Activated naive CD4-positive, alpha-beta T cell treated with anti-CD3 and anti-CD28 coated beads, Interleukin-2, amount 50 U/mL, for 24 hours (primary cell): ENCODE measurements around the gene GPN1.
A peak's percentile ranks its signal among the peaks of the same experiment; 100 is the strongest.
"Not testable (repeated sequence)": the region's sequence is repeated elsewhere in the genome, so short reads cannot be mapped to it uniquely, and the experiment has no call there.

ENCODE experiments used
- H3K27ac Mint-ChIP-seq: one replicate; pipeline ENCODE4 v1.8.0; 2021; ENCODE audit warnings: mild to moderate bottlenecking, mixed read lengths
- H3K27me3 Mint-ChIP-seq: one replicate; pipeline ENCODE4 v1.8.0; 2021; ENCODE audit warnings: mixed read lengths
- H3K36me3 Mint-ChIP-seq: one replicate; pipeline ENCODE4 v1.8.0; 2021; ENCODE audit warnings: mixed read lengths
- H3K4me1 Mint-ChIP-seq: one replicate; pipeline ENCODE4 v1.8.0; 2021; ENCODE audit warnings: mixed read lengths
- H3K4me3 Mint-ChIP-seq: one replicate; pipeline ENCODE4 v1.8.0; 2021; ENCODE audit warnings: mild to moderate bottlenecking, mixed read lengths
- H3K9me3 Mint-ChIP-seq: one replicate; pipeline ENCODE4 v1.8.0; 2021; ENCODE audit warnings: mixed read lengths

Gene GPN1

GRCh38 chr2:27628767-27629709 lies at the start of gene GPN1, which contains the start of gene CCDC121:
GPN1 (plus strand) TSS chr2:27629050; CDS start chr2:27629059, 9 bp downstream.
CCDC121 (minus strand) TSS chr2:27629012; CDS start chr2:27627799, 1,213 bp downstream.
- Mint-ChIP-seq H3K27me3 (no peaks in the 10 kb centered on the region), H3K36me3 (peaks cover 19% of the 10 kb centered on the region), H3K9me3 (no peaks in the 10 kb centered on the region), H3K27ac (peak within 1 kb of the TSS; percentile 4), H3K4me3 (no peak within 1 kb of the TSS), H3K4me1 (peaks cover 26% of the 10 kb centered on the region)

DNA sequence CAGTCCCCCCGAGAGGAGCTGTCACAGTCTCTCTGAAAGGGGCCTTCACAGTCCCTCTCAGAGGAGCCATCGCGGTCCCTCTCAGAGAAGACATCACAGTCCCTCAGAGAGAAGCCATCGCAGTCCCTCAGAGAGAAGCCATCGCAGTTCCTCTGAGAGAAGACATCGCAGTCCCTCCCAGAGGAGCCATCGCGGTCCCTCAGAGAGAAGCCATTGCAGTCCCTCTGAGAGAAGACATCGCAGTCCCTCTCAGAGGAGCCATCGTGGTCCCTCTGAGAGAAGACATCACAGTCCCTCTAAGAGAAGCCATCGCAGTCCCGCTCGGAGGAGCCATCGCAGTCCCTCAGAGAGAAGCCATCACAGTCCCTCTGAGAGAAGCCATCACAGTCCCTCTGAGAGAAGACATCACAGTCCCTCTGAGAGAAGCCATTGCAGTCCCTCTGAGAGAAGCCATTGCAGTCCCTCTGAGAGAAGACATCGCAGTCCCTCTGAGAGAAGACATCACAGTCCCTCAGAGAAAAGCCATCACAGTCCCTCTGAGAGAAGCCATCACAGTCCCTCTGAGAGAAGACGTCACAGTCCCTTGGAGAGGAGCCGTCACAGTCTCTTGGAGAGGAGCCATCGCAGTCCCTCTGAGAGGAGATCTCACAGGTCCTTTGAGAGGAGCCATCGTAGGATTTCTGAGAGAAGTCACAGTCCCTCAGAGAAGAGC lies 47.3 kb upstream of the GPN1 start:
- no peaks in the 10 kb centered on the region for H3K27me3 Mint-ChIP-seq
- peak overlapping the region; percentile 53 for H3K27ac Mint-ChIP-seq
- peaks cover 38% of the 10 kb centered on the region for H3K4me1 Mint-ChIP-seq
- peaks cover 5% of the 10 kb centered on the region for H3K36me3 Mint-ChIP-seq
- H3K9me3 Mint-ChIP-seq, result peaks cover 1% of the 10 kb centered on the region
- peak overlapping the region; percentile 94 for H3K4me3 Mint-ChIP-seq

- Mint-ChIP-seq H3K36me3 (peaks cover 10% of the 10 kb centered on the region), H3K27ac (peak overlapping the region; percentile 95), H3K4me1 (peaks cover 44% of the 10 kb centered on the region), H3K4me3 (peak overlapping the region; percentile 94), H3K9me3 (peaks cover 4% of the 10 kb centered on the region), H3K27me3 (no peaks in the 10 kb centered on the region)
Measured at GRCh38 chr2:27582129-27582694, 46.6 kb upstream of the GPN1 start.

GRCh38 chr2:27582695-27583389 lies 46.0 kb upstream of the GPN1 start, which contains the start of gene ZNF512:
ZNF512 (plus strand) TSS chr2:27583042; CDS start chr2:27583113, 71 bp downstream.
- peaks cover 10% of the 10 kb centered on the region for H3K36me3 Mint-ChIP-seq
- H3K27me3 Mint-ChIP-seq, result no peaks in the 10 kb centered on the region
- H3K4me1 Mint-ChIP-seq, result peaks cover 48% of the 10 kb centered on the region
- H3K9me3 Mint-ChIP-seq, result peaks cover 4% of the 10 kb centered on the region
- H3K4me3 Mint-ChIP-seq, result peak within 1 kb of the TSS; percentile 94
- H3K27ac Mint-ChIP-seq, result peak within 1 kb of the TSS; percentile 95

GRCh38 chr2:27583390-27583915 lies 45.4 kb upstream of the GPN1 start:
- Mint-ChIP-seq H3K4me3 (peak overlapping the region; percentile 94), H3K27ac (peak overlapping the region; percentile 95), H3K4me1 (peaks cover 54% of the 10 kb centered on the region), H3K36me3 (peaks cover 13% of the 10 kb centered on the region), H3K27me3 (no peaks in the 10 kb centered on the region), H3K9me3 (peaks cover 4% of the 10 kb centered on the region)

- peak overlapping the region; percentile 59 for H3K27ac Mint-ChIP-seq
- peaks cover 4% of the 10 kb centered on the region for H3K9me3 Mint-ChIP-seq
- H3K4me1 Mint-ChIP-seq, result peaks cover 59% of the 10 kb centered on the region
- H3K4me3 Mint-ChIP-seq, result peak overlapping the region; percentile 94
- H3K36me3 Mint-ChIP-seq, result peaks cover 15% of the 10 kb centered on the region
- H3K27me3 Mint-ChIP-seq, result no peaks in the 10 kb centered on the region
Measured at GRCh38 chr2:27584597-27584996, 44.3 kb upstream of the GPN1 start.

DNA sequence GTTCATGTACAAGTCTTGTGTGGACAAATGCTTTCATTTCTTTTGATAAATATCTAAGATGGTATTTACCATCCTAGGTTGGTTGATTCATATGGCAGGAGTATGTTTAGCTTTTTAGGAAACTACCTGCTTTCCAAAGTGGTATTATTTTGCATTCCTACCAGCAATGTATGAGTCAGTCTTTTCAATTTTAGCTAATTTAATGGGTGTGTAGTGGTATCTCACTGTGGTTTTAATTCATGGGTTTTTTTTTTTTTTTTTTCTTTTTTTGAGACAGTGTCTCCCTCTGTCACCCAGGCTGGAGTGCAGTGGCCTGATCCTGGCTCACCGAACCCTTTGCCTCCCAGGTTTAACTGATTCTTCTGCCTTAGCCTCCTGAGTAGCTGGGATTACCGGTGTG lies 41.8 kb upstream of the GPN1 start:
- H3K27me3 Mint-ChIP-seq, result no peaks in the 10 kb centered on the region
- peak overlapping the region; percentile 92 for H3K27ac Mint-ChIP-seq
- H3K9me3 Mint-ChIP-seq, result peaks cover 10% of the 10 kb centered on the region
- peaks cover 26% of the 10 kb centered on the region for H3K36me3 Mint-ChIP-seq
- peaks cover 71% of the 10 kb centered on the region for H3K4me1 Mint-ChIP-seq
- peak overlapping the region; percentile 73 for H3K4me3 Mint-ChIP-seq

GRCh38 chr2:27588308-27588707 lies 40.5 kb upstream of the GPN1 start:
- Mint-ChIP-seq H3K27ac (peak overlapping the region; percentile 36), H3K27me3 (no peaks in the 10 kb centered on the region), H3K36me3 (peaks cover 28% of the 10 kb centered on the region), H3K9me3 (peaks cover 10% of the 10 kb centered on the region), H3K4me3 (no peak overlapping the region), H3K4me1 (peaks cover 64% of the 10 kb centered on the region)

DNA sequence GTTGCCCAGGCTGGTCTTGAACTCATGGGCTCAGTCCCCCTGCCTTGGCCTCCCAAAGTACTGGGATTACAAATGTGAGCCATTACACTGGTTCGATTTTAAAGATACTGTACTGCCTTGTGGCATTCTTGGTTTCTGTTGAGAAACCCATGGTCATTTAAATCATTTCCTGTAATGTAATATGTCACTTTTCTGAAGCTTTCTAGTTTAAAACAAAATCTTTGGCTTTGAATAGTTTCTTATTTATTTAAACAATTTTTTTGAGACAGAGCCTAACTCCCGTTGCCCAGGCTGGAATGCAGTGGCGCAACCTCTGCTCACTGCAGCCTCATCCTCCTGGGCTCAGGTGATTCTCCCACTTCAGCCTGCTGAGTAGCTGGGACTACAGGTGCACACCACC lies 37.1 kb upstream of the GPN1 start:
- Mint-ChIP-seq H3K9me3 (peaks cover 13% of the 10 kb centered on the region), H3K27ac (no peak overlapping the region), H3K27me3 (no peaks in the 10 kb centered on the region), H3K4me3 (no peak overlapping the region), H3K4me1 (peaks cover 44% of the 10 kb centered on the region), H3K36me3 (peaks cover 43% of the 10 kb centered on the region)

- Mint-ChIP-seq H3K4me1 (peaks cover 46% of the 10 kb centered on the region), H3K36me3 (peaks cover 41% of the 10 kb centered on the region), H3K27ac (no peak overlapping the region), H3K9me3 (peaks cover 12% of the 10 kb centered on the region), H3K4me3 (no peak overlapping the region), H3K27me3 (no peaks in the 10 kb centered on the region)
Measured at GRCh38 chr2:27593240-27593639, 35.6 kb upstream of the GPN1 start.

DNA sequence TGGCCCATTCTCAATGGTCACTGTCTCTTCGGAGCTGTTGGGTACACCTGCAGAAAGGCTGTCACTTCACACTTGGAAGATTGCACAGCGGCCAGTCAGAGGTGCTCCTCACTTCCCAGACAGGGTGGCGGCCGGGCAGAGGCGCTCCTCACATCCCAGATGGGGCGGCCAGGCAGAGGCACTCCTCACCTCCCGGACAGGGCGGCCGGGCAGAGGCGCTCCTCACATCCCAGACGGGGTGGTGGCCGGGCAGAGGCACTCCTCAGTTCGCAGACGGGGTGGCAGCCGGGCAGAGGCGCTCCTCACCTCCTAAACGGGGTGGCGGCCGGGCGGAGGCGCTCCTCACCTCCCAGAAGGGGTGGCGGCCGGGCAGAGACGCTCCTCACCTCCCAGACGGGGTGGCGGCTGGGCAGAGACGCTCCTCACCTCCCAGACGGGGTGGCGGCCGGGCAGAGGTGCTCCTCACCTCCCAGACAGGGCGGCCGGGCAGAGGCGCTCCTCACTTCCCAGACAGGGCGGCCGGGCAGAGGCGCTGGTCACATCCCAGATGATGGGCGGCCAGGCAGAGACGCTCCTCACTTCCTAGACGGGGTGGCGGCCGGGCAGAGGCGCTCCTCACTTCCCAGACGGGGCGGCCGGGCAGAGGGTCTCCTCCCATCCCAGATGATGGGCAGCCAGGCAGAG lies 34.7 kb upstream of the GPN1 start:
- H3K4me3 Mint-ChIP-seq, H3K27ac Mint-ChIP-seq, H3K27me3 Mint-ChIP-seq: not testable (repeated sequence)
- H3K4me1 Mint-ChIP-seq, result peaks cover 49% of the 10 kb centered on the region
- peaks cover 12% of the 10 kb centered on the region for H3K9me3 Mint-ChIP-seq
- peaks cover 42% of the 10 kb centered on the region for H3K36me3 Mint-ChIP-seq

DNA sequence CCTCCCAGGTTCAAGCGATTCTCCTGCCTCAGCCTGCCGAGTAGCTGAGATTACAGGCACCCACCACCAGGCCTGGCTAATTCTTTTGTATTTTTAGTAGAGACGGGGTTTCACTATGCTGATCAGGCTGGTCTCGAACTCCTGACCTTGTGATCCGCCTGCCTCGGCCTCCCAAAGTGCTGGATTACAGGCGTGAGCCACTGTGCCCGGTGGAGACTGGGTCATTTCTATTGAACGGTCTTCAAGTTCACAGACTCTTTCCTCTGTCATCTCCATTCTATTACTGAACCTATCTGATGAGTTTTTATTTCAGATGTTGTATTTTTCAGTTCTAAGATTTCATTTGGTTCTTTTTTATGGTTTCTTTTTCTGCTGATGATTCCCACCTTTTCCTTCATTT lies 33.4 kb upstream of the GPN1 start:
- not testable (repeated sequence) for H3K27me3 Mint-ChIP-seq, H3K27ac Mint-ChIP-seq, H3K9me3 Mint-ChIP-seq
- Mint-ChIP-seq H3K4me3 (peak overlapping the region; percentile 33), H3K36me3 (peaks cover 41% of the 10 kb centered on the region), H3K4me1 (peaks cover 48% of the 10 kb centered on the region)

GRCh38 chr2:27596627-27597026 lies 32.2 kb upstream of the GPN1 start:
- Mint-ChIP-seq H3K27ac (peak overlapping the region; percentile 12), H3K4me1 (peaks cover 44% of the 10 kb centered on the region), H3K4me3 (no peak overlapping the region), H3K9me3 (peaks cover 5% of the 10 kb centered on the region), H3K27me3 (no peaks in the 10 kb centered on the region), H3K36me3 (peaks cover 39% of the 10 kb centered on the region)

DNA sequence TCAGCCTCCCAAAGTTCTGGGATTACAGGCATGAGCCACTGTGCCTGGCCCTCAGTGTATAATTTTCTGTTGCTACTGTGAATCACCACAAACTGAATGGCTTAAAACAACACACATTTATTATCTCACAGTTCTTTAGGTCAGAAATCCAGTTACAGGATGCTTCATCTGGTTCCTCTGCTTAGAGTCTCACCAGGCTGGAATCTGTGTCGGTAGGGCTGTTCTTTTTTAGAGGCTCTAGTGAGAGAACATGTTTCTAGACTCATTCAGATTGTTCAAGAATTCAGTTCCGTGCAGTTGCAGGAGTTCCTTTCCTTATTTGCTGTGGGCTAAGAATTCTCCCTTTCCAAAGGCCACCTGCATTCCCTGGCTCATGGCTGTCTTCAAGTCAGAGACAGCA lies 22.2 kb upstream of the GPN1 start:
- H3K27me3 Mint-ChIP-seq, result no peaks in the 10 kb centered on the region
- no peak overlapping the region for H3K4me3 Mint-ChIP-seq
- H3K4me1 Mint-ChIP-seq, result peaks cover 5% of the 10 kb centered on the region
- H3K27ac Mint-ChIP-seq, result no peak overlapping the region
- no peaks in the 10 kb centered on the region for H3K9me3 Mint-ChIP-seq
- peaks cover 13% of the 10 kb centered on the region for H3K36me3 Mint-ChIP-seq
